Calu3 (cell line): Measurements from ENCODE around the gene CLEC16A. TPM values are rescaled to one million over a fixed set of nuclear protein-coding genes. Genes with fewer than 3 reads are reported as not detected.
"Not testable (repeated sequence)": the region's sequence is repeated elsewhere in the genome, so short reads cannot be mapped to it uniquely, and the experiment has no call there.

Experiments used
- BruUV-seq: library from RNA; stranded (reverse); fragments of 400-500 nt; replicated peaks from 2 replicates; lab custom pipeline; 2021; lab: Mats Ljungman, UMichigan
- CTCF ChIA-PET: fragments of 300-600 bp; sonication (Branson Sonifier 250); formaldehyde crosslinking; loops from one replicate; lab custom pipeline; 2022; ENCODE audit warnings: antibody characterized with exemption; lab: Charles Lee
- DNase-seq: peaks from one replicate; pipeline ENCODE4 v3.0.0; 2022
- H3K27ac Mint-ChIP-seq: one replicate; pipeline ENCODE4 v1.8.0; 2022; ENCODE audit warnings: mixed read lengths; ENCODE audit not compliant: unreplicated experiment
- H3K27me3 Mint-ChIP-seq: one replicate; pipeline ENCODE4 v1.8.0; 2022; ENCODE audit warnings: mixed read lengths; ENCODE audit not compliant: unreplicated experiment
- H3K36me3 Mint-ChIP-seq: one replicate; pipeline ENCODE4 v1.8.0; 2022; ENCODE audit warnings: mild to moderate bottlenecking, moderate library complexity, mixed read lengths; ENCODE audit not compliant: insufficient read depth, unreplicated experiment
- H3K4me1 Mint-ChIP-seq: one replicate; pipeline ENCODE4 v1.8.0; 2022; ENCODE audit warnings: mild to moderate bottlenecking, low read depth, mixed read lengths; ENCODE audit not compliant: unreplicated experiment
- H3K4me3 Mint-ChIP-seq: one replicate; pipeline ENCODE4 v1.8.0; 2022; ENCODE audit warnings: mild to moderate bottlenecking, low read depth, moderate library complexity, mixed read lengths; ENCODE audit not compliant: unreplicated experiment
- H3K9me3 Mint-ChIP-seq: one replicate; pipeline ENCODE4 v1.8.0; 2022; ENCODE audit warnings: low read depth, mixed read lengths; ENCODE audit not compliant: unreplicated experiment
- intact Hi-C: fragments of 100-400 bp; cut with micrococcal nuclease; formaldehyde crosslinking; loops from one replicate; pipeline ENCODE4 v1.10.0; 2022; ENCODE audit not compliant: unreplicated experiment
- total RNA-seq: library from RNA; stranded (reverse); gene quantifications from 2 replicates; pipeline ENCODE4 v1.2.3, GENCODE V29; 2022
- TF ChIP-seq, protein P1 (sequence below): fragments of 200-600 bp; IDR thresholded peaks from one replicate; pipeline ENCODE4 v1.8.0; 2022; ENCODE audit warnings: antibody characterized with exemption; ENCODE audit not compliant: unreplicated experiment

Gene CLEC16A
- total RNA-seq, 1 experiment from 2014 or later, result 33.0 TPM

DNA sequence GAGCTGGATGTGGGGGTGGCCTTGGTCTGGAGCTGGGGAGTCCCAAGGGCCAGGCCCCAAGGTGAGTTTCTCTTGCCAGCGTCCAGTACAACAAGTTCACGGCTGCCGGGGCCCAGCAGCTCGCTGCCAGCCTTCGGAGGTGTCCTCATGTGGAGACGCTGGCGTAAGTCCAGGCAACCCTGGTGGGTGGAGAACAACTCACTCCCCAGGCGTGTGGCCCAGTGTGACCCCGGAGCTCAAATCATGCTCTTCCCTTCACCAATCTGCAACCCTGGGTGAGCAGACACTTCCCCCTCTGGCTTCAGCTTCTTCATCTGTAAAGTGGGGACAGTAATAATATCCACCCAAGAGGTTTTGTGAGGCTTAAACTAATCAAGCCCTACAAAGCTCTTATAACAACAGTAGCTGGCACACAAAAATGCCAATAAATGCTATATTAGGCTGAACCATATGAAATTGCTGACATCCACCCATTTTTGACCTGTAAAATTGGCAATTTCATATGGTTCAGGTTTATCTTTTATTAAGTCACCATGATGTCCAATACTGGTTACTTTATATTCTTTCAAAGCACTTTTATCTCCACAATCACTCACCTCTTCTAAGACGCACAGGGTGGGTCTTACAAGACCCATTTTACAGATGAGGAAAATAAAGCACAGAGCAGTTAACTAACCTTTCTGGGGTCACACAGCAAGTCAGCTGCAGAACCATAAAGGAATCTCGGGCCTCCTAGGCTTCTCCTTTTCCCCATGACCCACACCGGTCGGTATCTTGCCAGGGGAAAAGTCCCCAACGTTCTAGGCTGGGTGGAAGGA, 21.8 kb upstream of the CLEC16A start:
- H3K36me3 Mint-ChIP-seq, result peaks cover 16% of the 10 kb centered on the region
- no peak for DNase-seq
- no peaks in the 10 kb centered on the region for H3K27me3 Mint-ChIP-seq
- no TSS peak for BruUV-seq
- H3K9me3 Mint-ChIP-seq, result no peaks in the 10 kb centered on the region
- TF ChIP-seq, protein P1, sequence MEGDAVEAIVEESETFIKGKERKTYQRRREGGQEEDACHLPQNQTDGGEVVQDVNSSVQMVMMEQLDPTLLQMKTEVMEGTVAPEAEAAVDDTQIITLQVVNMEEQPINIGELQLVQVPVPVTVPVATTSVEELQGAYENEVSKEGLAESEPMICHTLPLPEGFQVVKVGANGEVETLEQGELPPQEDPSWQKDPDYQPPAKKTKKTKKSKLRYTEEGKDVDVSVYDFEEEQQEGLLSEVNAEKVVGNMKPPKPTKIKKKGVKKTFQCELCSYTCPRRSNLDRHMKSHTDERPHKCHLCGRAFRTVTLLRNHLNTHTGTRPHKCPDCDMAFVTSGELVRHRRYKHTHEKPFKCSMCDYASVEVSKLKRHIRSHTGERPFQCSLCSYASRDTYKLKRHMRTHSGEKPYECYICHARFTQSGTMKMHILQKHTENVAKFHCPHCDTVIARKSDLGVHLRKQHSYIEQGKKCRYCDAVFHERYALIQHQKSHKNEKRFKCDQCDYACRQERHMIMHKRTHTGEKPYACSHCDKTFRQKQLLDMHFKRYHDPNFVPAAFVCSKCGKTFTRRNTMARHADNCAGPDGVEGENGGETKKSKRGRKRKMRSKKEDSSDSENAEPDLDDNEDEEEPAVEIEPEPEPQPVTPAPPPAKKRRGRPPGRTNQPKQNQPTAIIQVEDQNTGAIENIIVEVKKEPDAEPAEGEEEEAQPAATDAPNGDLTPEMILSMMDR, result no peak
- H3K4me3 Mint-ChIP-seq, result no peak overlapping the region
- H3K27ac Mint-ChIP-seq, result no peak overlapping the region
- intact Hi-C loops, result no loop called here
- H3K4me1 Mint-ChIP-seq, result peaks cover 7% of the 10 kb centered on the region
- CTCF ChIA-PET, result interaction anchor here (0.6 kb wide), 1 partner anchor 162 kb away, joined by 4 read pairs; no protein-coding TSS in a partner anchor

DNA sequence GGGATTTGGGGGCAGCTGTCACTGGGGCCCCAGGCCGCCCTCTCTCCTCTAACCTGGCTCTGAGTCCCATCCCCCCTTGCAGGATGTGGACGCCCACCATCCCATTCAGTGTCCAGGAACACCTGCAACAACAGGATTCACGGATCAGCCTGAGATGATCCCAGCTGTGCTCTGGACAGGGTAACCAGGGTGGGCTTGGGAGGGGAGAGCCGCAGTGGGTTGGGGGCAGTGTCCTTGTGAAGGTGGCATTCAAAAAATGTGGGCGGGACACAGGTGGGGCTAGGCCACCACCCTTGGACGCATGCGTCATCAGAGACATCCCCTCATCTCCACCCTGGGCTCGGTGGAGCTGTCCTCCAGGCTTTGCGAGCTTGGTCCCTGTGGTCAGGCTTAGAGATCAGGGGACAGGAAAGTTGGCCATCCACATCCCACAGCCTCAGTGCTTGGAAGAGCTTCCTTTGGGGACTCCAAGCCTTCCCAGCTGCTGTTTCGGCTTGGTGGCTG, 21.2 kb upstream of the CLEC16A start:
- CTCF ChIA-PET, result interaction anchor here (0.6 kb wide), 1 partner anchor 162 kb away, joined by 4 read pairs; no protein-coding TSS in a partner anchor
- intact Hi-C loops, result no loop called here
- TF ChIP-seq, protein P1, result no peak
- Mint-ChIP-seq H3K27me3 (no peaks in the 10 kb centered on the region), H3K9me3 (no peaks in the 10 kb centered on the region), H3K36me3 (peaks cover 20% of the 10 kb centered on the region), H3K4me3 (no peak overlapping the region), H3K27ac (peak overlapping the region; percentile 7), H3K4me1 (peaks cover under 1% of the 10 kb centered on the region)
- no peak for DNase-seq
- no TSS peak for BruUV-seq

DNA sequence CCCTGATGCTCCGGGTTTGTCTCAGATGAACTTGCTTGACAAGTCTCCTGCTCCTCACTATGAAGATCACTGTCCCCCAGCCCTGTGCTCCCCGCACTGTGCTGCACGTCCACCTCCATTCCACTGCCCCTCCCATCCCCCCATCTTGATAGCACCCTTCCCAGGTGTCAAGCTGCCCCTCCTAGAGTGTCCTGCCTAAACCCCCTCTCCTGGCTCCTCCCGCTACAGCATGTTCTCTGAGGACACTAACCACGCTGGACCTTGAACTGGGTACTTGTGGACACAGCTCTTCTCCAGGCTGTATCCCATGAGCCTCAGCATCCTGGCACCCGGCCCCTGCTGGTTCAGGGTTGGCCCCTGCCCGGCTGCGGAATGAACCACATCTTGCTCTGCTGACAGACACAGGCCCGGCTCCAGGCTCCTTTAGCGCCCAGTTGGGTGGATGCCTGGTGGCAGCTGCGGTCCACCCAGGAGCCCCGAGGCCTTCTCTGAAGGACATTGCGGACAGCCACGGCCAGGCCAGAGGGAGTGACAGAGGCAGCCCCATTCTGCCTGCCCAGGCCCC, 20.6 kb upstream of the CLEC16A start:
- Mint-ChIP-seq H3K4me3 (no peak overlapping the region), H3K9me3 (no peaks in the 10 kb centered on the region), H3K27ac (peak overlapping the region; percentile 7), H3K36me3 (peaks cover 26% of the 10 kb centered on the region), H3K27me3 (no peaks in the 10 kb centered on the region), H3K4me1 (no peaks in the 10 kb centered on the region)
- CTCF ChIA-PET, result no interaction called here
- no TSS peak for BruUV-seq
- DNase-seq, result no peak
- intact Hi-C loops, result no loop called here
- TF ChIP-seq, protein P1, result no peak

DNA sequence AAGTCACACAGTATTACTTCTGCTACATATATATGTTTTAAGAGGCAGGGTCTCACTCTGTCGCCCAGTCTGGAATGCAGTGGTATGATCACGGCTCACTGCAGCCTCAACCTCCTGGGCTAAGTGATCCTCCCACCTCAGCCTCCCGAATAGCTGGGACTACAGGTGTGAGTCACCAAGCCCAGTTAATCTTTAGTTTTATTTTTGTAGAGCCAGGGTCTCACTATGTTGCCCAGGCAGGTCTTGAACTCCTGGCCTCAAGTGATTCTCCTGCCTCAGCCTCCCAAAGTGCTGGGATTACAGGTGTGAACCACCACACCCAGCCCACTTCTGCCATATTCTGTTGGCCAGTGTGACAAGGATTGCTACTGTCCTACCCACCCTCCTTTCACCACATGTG, 19.1 kb upstream of the CLEC16A start:
- H3K4me3 Mint-ChIP-seq, H3K4me1 Mint-ChIP-seq, BruUV-seq, intact Hi-C loops, H3K9me3 Mint-ChIP-seq, DNase-seq, H3K27me3 Mint-ChIP-seq, H3K27ac Mint-ChIP-seq: not testable (repeated sequence)
- CTCF ChIA-PET, result interaction anchor here (0.6 kb wide), 1 partner anchor 835 kb away, joined by 4 read pairs; no protein-coding TSS in a partner anchor
- peaks cover 39% of the 10 kb centered on the region for H3K36me3 Mint-ChIP-seq
